Left hindlimb (tissue), 1 donor: ENCODE data around the gene DRGX.

Experiments used
- DNase-seq: peaks from one replicate; pipeline ENCODE4 v3.0.0-alpha.2; 2018

DRGX gene

GRCh38 chr10:49381111-49381900, 14.6 kb downstream of the DRGX start:
- DNase-seq = no peak

GRCh38 chr10:49379596-49380410, 16.1 kb downstream of the DRGX start:
- no peak for DNase-seq

GRCh38 chr10:49377256-49377655, 18.6 kb downstream of the DRGX start:
- DNase-seq = no peak

GRCh38 chr10:49375611-49376010, 20.3 kb downstream of the DRGX start:
- no peak for DNase-seq

- no peak for DNase-seq
Observed at GRCh38 chr10:49374740-49375139, 21.1 kb downstream of the DRGX start.

GRCh38 chr10:49373361-49373760, 22.5 kb downstream of the DRGX start:
- DNase-seq = no peak

GRCh38 chr10:49371967-49372366, 23.9 kb downstream of the DRGX start:
- DNase-seq = no peak

- DNase-seq = no peak
Observed at GRCh38 chr10:49370326-49371100, 25.4 kb downstream of the DRGX start.

GRCh38 chr10:49369216-49370162, 26.4 kb downstream of the DRGX start:
- no peak for DNase-seq

GRCh38 chr10:49368256-49368655, 27.6 kb downstream of the DRGX start:
- no peak for DNase-seq

GRCh38 chr10:49367600-49367999, 28.3 kb downstream of the DRGX start:
- no peak for DNase-seq

- no peak for DNase-seq
Observed at GRCh38 chr10:49366460-49366859, 29.4 kb downstream of the DRGX start.

GRCh38 chr10:49365675-49366415, 30.0 kb downstream of the DRGX start:
- DNase-seq = no peak

- no peak for DNase-seq
Observed at GRCh38 chr10:49365275-49365674, 30.6 kb downstream of the DRGX start.

- no peak for DNase-seq
Observed at GRCh38 chr10:49364747-49365146, 31.1 kb downstream of the DRGX start.

- DNase-seq = no peak
Observed at GRCh38 chr10:49364051-49364450, 31.8 kb downstream of the DRGX start.

GRCh38 chr10:49363309-49364031, 32.4 kb downstream of the DRGX start:
- DNase-seq = no peak

GRCh38 chr10:49362596-49363260, 33.2 kb downstream of the DRGX start:
- DNase-seq = no peak

GRCh38 chr10:49361735-49362568, 33.9 kb downstream of the DRGX start:
- DNase-seq = no peak
